Liver (tissue), 9 donors: Measurements from ENCODE around the gene TMEM97. TPM values are rescaled to one million over a fixed set of nuclear protein-coding genes. Genes with fewer than 3 reads are reported as not detected.

Source experiments
- DNase-seq: peaks from one replicate; pipeline ENCODE4 v3.0.0-alpha.2; 2017; ENCODE audit warnings: low spot score
- H3K27ac ChIP-seq, 2 donors: one replicate each; pipeline ENCODE4 v1.7.0; 2013; ENCODE audit warnings: inconsistent platforms in 2 of 2, low read length in 2 of 2, control low read depth in 1 of 2, low read depth in 1 of 2, mild to moderate bottlenecking in 1 of 2
- H3K27me3 ChIP-seq, 4 donors: one replicate each; pipeline versions ENCODE4 v1.6.1 to v1.7.0; 2013; ENCODE audit warnings: low read length in 3 of 4, inconsistent platforms in 1 of 4, mild to moderate bottlenecking in 1 of 4, moderate library complexity in 1 of 4; ENCODE audit not compliant: control insufficient read depth in 4 of 4, insufficient read depth in 4 of 4
- H3K36me3 ChIP-seq, 4 donors: one replicate each; pipeline versions ENCODE4 v1.6.1 to v1.7.0; 2013; ENCODE audit warnings: low read length in 3 of 4, mild to moderate bottlenecking in 3 of 4, low read depth in 1 of 4, moderate library complexity in 1 of 4; ENCODE audit not compliant: control insufficient read depth in 4 of 4, insufficient read depth in 3 of 4
- H3K4me1 ChIP-seq, 4 donors: one replicate each; pipeline versions ENCODE4 v1.6.1 to v1.7.0; 2013; ENCODE audit warnings: low read length in 3 of 4, mild to moderate bottlenecking in 3 of 4, moderate library complexity in 1 of 4; ENCODE audit not compliant: control insufficient read depth in 4 of 4, insufficient read depth in 4 of 4
- H3K4me3 ChIP-seq, 3 donors: one replicate each; pipeline versions ENCODE4 v1.6.1 to v1.7.0; 2013; ENCODE audit warnings: low read length in 3 of 3, control low read depth in 1 of 3, low read depth in 1 of 3, mild to moderate bottlenecking in 1 of 3
- H3K9ac ChIP-seq, 2 donors: one replicate each; pipeline ENCODE4 v1.7.0; 2013; ENCODE audit warnings: low read length in 2 of 2, mild to moderate bottlenecking in 2 of 2, moderate library complexity in 2 of 2, control low read depth in 1 of 2, low read depth in 1 of 2
- H3K9me3 ChIP-seq, 4 donors: one replicate each; pipeline versions ENCODE4 v1.6.1 to v1.7.0; 2013; ENCODE audit warnings: low read length in 3 of 4; ENCODE audit not compliant: control insufficient read depth in 4 of 4
- ATF3 ChIP-seq: IDR thresholded peaks from 2 replicates; pipeline ENCODE4 v1.6.1; 2016; ENCODE audit warnings: antibody characterized with exemption
- CTCF ChIP-seq: fragments of 150-350 bp; IDR thresholded peaks from 2 replicates; pipeline ENCODE4 v1.5.1; 2017; ENCODE audit warnings: improper control_type of control experiment, low read depth, low read length; ENCODE audit not compliant: missing input control
- EGR1 ChIP-seq, 2 donors: IDR thresholded peaks; 2 replicates each; pipeline ENCODE4 v1.6.1; 2016 to 2018; ENCODE audit warnings: antibody characterized with exemption in 2 of 2, low read depth in 2 of 2
- FOXA1 ChIP-seq: IDR thresholded peaks from 2 replicates; pipeline ENCODE4 v1.6.1; 2016; ENCODE audit warnings: antibody characterized with exemption
- GABPA ChIP-seq, 2 donors: IDR thresholded peaks in 1 of 2; conservative IDR thresholded peaks in 1 of 2; 2 replicates each; pipeline ENCODE4 v1.6.1; 2016; ENCODE audit warnings: antibody characterized with exemption in 2 of 2, mild to moderate bottlenecking in 1 of 2, moderate library complexity in 1 of 2
- HNF4A ChIP-seq, 2 donors: conservative IDR thresholded peaks; 2 replicates each; pipeline ENCODE4 v1.6.1; 2016; ENCODE audit warnings: antibody characterized with exemption in 2 of 2, mild to moderate bottlenecking in 2 of 2
- HNF4G ChIP-seq: IDR thresholded peaks from 2 replicates; pipeline ENCODE4 v1.6.1; 2016; ENCODE audit warnings: antibody characterized with exemption
- MAX ChIP-seq: IDR thresholded peaks from 2 replicates; pipeline ENCODE4 v1.6.1; 2016; ENCODE audit warnings: antibody characterized with exemption
- RXRA ChIP-seq, 2 donors: IDR thresholded peaks; 2 replicates each; pipeline ENCODE4 v1.6.1; 2017 to 2018; ENCODE audit warnings: antibody characterized with exemption in 2 of 2, mild to moderate bottlenecking in 1 of 2
- SP1 ChIP-seq: IDR thresholded peaks from 2 replicates; pipeline ENCODE4 v1.6.1; 2018; ENCODE audit warnings: antibody characterized with exemption, mild to moderate bottlenecking
- TAF1 ChIP-seq: conservative IDR thresholded peaks from 2 replicates; pipeline ENCODE4 v1.6.1; 2016; ENCODE audit warnings: antibody characterized with exemption, mild to moderate bottlenecking
- YY1 ChIP-seq: IDR thresholded peaks from 2 replicates; pipeline ENCODE4 v1.6.1; 2016; ENCODE audit warnings: antibody characterized with exemption, mild to moderate bottlenecking
- ZBTB33 ChIP-seq: IDR thresholded peaks from 2 replicates; pipeline ENCODE4 v1.6.1; 2016; ENCODE audit warnings: antibody characterized with exemption
- WGBS: extraction: QIAGEN DNeasy Blood & Tissue Kit; methylation state at CpG from one replicate; pipeline ENCODE4 v1.1.7; 2013; 5-methylcytosine and 5-hydroxymethylcytosine counted together
- polyA plus RNA-seq, 2 donors: library from polyadenylated mRNA; stranded (reverse) in 1 of 2; unstranded in 1 of 2; fragments of 200-250 nt in 1 of 2; fragments of >200 nt in 1 of 2; fragmentation: Nextera tagmentation in 1 of 2; extraction: Ambion mirVana in 1 of 2; gene quantifications; one replicate each; pipeline versions ENCODE4 v1.2.1 to v1.2.3, GENCODE V29; 2013 to 2015
- total RNA-seq, 2 donors: library from RNA; depleted of rRNA; stranded (reverse); fragments of >200 nt; gene quantifications; one replicate each; pipeline ENCODE4 v1.2.3, GENCODE V29; 2014
- TF ChIP-seq, protein P1 (sequence below): IDR thresholded peaks from 2 replicates; pipeline ENCODE4 v1.6.1; 2016; ENCODE audit warnings: antibody characterized with exemption, mild to moderate bottlenecking
- donor health status: healthy.
- donor health status: healthy.
- donor health status: healthy.
- donor health status: healthy.
- donor health status: healthy.

The TMEM97 gene
- total and polyA plus RNA-seq, 4 donors: 29.5 to 90.2 (median 63.5) TPM

DNA sequence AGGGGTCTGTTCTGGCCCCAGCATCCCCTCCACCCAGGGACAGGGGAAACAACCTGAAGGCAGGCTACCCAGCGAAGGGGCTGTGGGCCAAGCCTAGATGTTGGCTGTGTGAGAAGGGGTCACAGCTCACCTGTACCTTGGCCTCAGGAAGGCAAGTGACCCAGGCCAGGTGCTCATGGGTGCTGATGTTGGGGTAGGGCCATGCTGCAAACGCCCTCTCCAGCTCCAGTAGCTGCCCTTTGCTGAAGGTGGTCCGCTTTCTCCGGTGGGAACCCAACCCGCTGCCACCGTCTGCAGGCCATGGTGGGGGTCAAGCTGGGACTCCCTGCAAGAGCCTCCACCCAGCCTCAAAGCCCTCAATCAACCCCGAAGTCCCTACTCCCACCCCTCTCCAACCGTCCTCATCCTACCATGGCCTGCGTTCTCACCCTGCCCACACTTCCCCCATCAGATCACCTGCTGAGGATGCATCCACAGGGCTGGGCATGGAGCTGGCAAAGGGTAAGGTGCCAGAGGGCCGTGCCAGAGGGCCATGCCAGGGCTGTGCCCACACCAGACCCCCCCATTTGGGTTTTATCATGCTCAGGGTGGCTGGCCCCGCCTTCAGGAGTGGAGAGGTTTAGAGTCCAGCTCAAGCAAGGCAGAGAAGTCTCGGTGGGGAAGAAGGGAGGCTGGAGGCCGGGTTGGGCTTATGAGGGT lies 45.8 kb downstream of the TMEM97 start, which contains the start of gene SEBOX:
SEBOX (minus strand) TSS at position 535 of the 699 bp plus-strand sequence; CDS start at position 487, 48 bp downstream.
- Histone ChIP-seq H3K27me3 (no peaks in the 10 kb centered on the region), H3K4me3 (no peak within 1 kb of the TSS), H3K4me1 (peaks cover 0 to 26% (median 23%) of the 10 kb centered on the region in 4 donors), H3K9ac (no peak within 1 kb of the TSS), H3K9me3 (no peaks in the 10 kb centered on the region), H3K36me3 (peaks cover 11 to 43% (median 27%) of the 10 kb centered on the region in 4 donors), H3K27ac (peak within 1 kb of the TSS in 1 of 2 donors; percentile 16)
- WGBS: 63% methylated on average over 13 of the region's 13 CpGs
- DNase-seq: no peak
- TF ChIP-seq SP1: no peak
- no peak for TF ChIP-seq TAF1
- TF ChIP-seq GABPA (IDR thresholded peaks at IDR 0.05 in 1 of 2, conservative IDR thresholded peaks at IDR 0.05 in 1 of 2): no peak
- no peak for TF ChIP-seq ATF3
- no peak for TF ChIP-seq FOXA1
- TF ChIP-seq YY1: no peak
- peak; percentile 28 to 44 for TF ChIP-seq HNF4A (conservative IDR thresholded peaks at IDR 0.05)
- TF ChIP-seq RXRA (IDR thresholded peaks at IDR 0.05): peak; percentile 14 to 31
- peak; percentile 11 for TF ChIP-seq HNF4G
- TF ChIP-seq CTCF: no peak
- no peak for TF ChIP-seq ZBTB33
- TF ChIP-seq EGR1 (IDR thresholded peaks at IDR 0.05; ENCODE audit: low read depth in 2 of 2): no peak
- TF ChIP-seq, protein P1, sequence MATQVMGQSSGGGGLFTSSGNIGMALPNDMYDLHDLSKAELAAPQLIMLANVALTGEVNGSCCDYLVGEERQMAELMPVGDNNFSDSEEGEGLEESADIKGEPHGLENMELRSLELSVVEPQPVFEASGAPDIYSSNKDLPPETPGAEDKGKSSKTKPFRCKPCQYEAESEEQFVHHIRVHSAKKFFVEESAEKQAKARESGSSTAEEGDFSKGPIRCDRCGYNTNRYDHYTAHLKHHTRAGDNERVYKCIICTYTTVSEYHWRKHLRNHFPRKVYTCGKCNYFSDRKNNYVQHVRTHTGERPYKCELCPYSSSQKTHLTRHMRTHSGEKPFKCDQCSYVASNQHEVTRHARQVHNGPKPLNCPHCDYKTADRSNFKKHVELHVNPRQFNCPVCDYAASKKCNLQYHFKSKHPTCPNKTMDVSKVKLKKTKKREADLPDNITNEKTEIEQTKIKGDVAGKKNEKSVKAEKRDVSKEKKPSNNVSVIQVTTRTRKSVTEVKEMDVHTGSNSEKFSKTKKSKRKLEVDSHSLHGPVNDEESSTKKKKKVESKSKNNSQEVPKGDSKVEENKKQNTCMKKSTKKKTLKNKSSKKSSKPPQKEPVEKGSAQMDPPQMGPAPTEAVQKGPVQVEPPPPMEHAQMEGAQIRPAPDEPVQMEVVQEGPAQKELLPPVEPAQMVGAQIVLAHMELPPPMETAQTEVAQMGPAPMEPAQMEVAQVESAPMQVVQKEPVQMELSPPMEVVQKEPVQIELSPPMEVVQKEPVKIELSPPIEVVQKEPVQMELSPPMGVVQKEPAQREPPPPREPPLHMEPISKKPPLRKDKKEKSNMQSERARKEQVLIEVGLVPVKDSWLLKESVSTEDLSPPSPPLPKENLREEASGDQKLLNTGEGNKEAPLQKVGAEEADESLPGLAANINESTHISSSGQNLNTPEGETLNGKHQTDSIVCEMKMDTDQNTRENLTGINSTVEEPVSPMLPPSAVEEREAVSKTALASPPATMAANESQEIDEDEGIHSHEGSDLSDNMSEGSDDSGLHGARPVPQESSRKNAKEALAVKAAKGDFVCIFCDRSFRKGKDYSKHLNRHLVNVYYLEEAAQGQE: no peak

- DNase-seq: no peak
- WGBS: 45% methylated on average over 3 of the region's 3 CpGs
- Histone ChIP-seq H3K9me3 (no peaks in the 10 kb centered on the region), H3K4me1 (peaks cover 0 to 30% (median 24%) of the 10 kb centered on the region in 4 donors), H3K36me3 (peaks cover 11 to 36% (median 23%) of the 10 kb centered on the region in 4 donors), H3K9ac (no peak overlapping the region), H3K27me3 (no peaks in the 10 kb centered on the region), H3K27ac (peak overlapping the region in 1 of 2 donors; percentile 16), H3K4me3 (no peak overlapping the region)
- TF ChIP-seq SP1: no peak
- TF ChIP-seq EGR1 (IDR thresholded peaks at IDR 0.05; ENCODE audit: low read depth in 2 of 2): no peak
- no peak for TF ChIP-seq CTCF
- TF ChIP-seq MAX: no peak
- TF ChIP-seq, protein P1: no peak
- TF ChIP-seq FOXA1: no peak
- no peak for TF ChIP-seq ATF3
- no peak for TF ChIP-seq TAF1
Observed at GRCh38 chr17:28365487-28365886, 46.5 kb downstream of the TMEM97 start.
